ENCODE data around the gene ASIC2.

Gene ASIC2

DNA sequence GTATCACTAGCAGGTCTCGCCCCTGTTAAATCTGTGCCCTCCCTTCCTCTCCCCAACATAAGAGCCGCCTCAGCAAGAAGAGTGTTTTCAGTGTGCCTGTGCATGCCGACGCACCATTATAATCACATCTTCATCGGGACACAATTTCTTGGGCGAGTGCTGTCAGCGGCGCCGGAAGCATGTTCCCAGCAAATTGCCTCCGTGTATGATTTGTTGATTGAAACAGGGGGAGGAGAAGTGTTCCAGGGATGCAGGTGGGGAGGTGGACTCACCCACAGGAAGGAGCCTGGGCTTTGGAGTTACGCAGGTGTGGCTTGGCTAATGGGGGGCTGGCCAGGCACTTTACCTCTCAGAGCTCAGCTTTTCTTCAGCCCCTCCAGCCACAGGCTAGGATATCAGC is 247.9 kb downstream of the ASIC2 start:
- Histone ChIP-seq H3K27me3 (ENCODE audit: control insufficient read depth in 3 of 3, insufficient read depth in 3 of 3, low read depth in 1 of 3, low read length in 3 of 3) (no peaks in the 10 kb centered on the region), H3K18ac (ENCODE audit: low read length) (no peak overlapping the region), H3K4ac (ENCODE audit: low read length) (no peak overlapping the region), H2BK120ac (ENCODE audit: low read depth, low read length) (no peak overlapping the region), H2BK15ac (ENCODE audit: low read length) (no peak overlapping the region), H3K9ac (ENCODE audit: low read depth, low read length, poor library complexity) (no peak overlapping the region), H3K79me1 (ENCODE audit: low read depth, low read length) (no peaks in the 10 kb centered on the region), H3K23ac (ENCODE audit: low read depth, low read length, poor library complexity) (no peak overlapping the region), H2BK5ac (ENCODE audit: low read length) (no peak overlapping the region), H3K27ac (replicated peaks; ENCODE audit: low read length) (no peak overlapping the region), H3K14ac (ENCODE audit: low read length) (no peak overlapping the region), H3K4me2 (ENCODE audit: insufficient read depth, low read length, poor library complexity, severe bottlenecking) (no peak overlapping the region), H3K4me3 (ENCODE audit: low read length in 2 of 2) (no peak overlapping the region), H3K9me3 (replicated peaks in 1 of 2; ENCODE audit: control insufficient read depth in 2 of 2, insufficient read depth in 1 of 2, low read depth in 1 of 2, low read length in 2 of 2) (no peaks in the 10 kb centered on the region), H4K91ac (ENCODE audit: low read depth, low read length, poor library complexity) (no peak overlapping the region), H2AFZ (ENCODE audit: low read length) (no peak overlapping the region), H3K36me3 (replicated peaks in 1 of 2; ENCODE audit: control insufficient read depth in 2 of 2, insufficient read depth in 2 of 2, low read length in 2 of 2) (no peaks in the 10 kb centered on the region), H3K4me1 (ENCODE audit: control insufficient read depth in 2 of 2, insufficient read depth in 1 of 2, low read depth in 1 of 2, low read length in 2 of 2) (peaks cover 0 to 5% of the 10 kb centered on the region in 2 donors), H2AK5ac (ENCODE audit: low read depth, low read length) (no peak overlapping the region), H2BK12ac (ENCODE audit: low read length) (no peak overlapping the region), H4K8ac (ENCODE audit: low read depth, low read length) (no peak overlapping the region)
- no CpG with 5 or more reads among the region's 11 CpGs for WGBS, 2 donors (ENCODE audit: extremely low coverage in 2 of 2, insufficient read length in 2 of 2, insufficient replicate concordance in 1 of 2)
- no peak for DNase-seq (ENCODE audit: low spot score)

GRCh38 chr17:33044771-33045170 is 248.3 kb downstream of the ASIC2 start:
- H2BK15ac ChIP-seq (ENCODE audit: low read length), result no peak overlapping the region
- no peak overlapping the region for H4K91ac ChIP-seq (ENCODE audit: low read depth, low read length, poor library complexity)
- no peaks in the 10 kb centered on the region for H3K36me3 ChIP-seq (replicated peaks in 1 of 2; ENCODE audit: control insufficient read depth in 2 of 2, insufficient read depth in 2 of 2, low read length in 2 of 2)
- peaks cover 0 to 5% of the 10 kb centered on the region in 2 donors for H3K4me1 ChIP-seq (ENCODE audit: control insufficient read depth in 2 of 2, insufficient read depth in 1 of 2, low read depth in 1 of 2, low read length in 2 of 2)
- no peaks in the 10 kb centered on the region for H3K9me3 ChIP-seq (replicated peaks in 1 of 2; ENCODE audit: control insufficient read depth in 2 of 2, insufficient read depth in 1 of 2, low read depth in 1 of 2, low read length in 2 of 2)
- H3K23ac ChIP-seq (ENCODE audit: low read depth, low read length, poor library complexity), result no peak overlapping the region
- DNase-seq (ENCODE audit: low spot score), result no peak
- H3K27me3 ChIP-seq (ENCODE audit: control insufficient read depth in 3 of 3, insufficient read depth in 3 of 3, low read depth in 1 of 3, low read length in 3 of 3), result no peaks in the 10 kb centered on the region
- no CpG with 5 or more reads among the region's 3 CpGs for WGBS, 2 donors (ENCODE audit: extremely low coverage in 2 of 2, insufficient read length in 2 of 2, insufficient replicate concordance in 1 of 2)
- no peaks in the 10 kb centered on the region for H3K79me1 ChIP-seq (ENCODE audit: low read depth, low read length)
- H3K14ac ChIP-seq (ENCODE audit: low read length), result no peak overlapping the region
- H3K9ac ChIP-seq (ENCODE audit: low read depth, low read length, poor library complexity), result no peak overlapping the region
- no peak overlapping the region for H3K4me2 ChIP-seq (ENCODE audit: insufficient read depth, low read length, poor library complexity, severe bottlenecking)
- no peak overlapping the region for H2AFZ ChIP-seq (ENCODE audit: low read length)
- no peak overlapping the region for H2BK5ac ChIP-seq (ENCODE audit: low read length)
- no peak overlapping the region for H3K4me3 ChIP-seq (ENCODE audit: low read length in 2 of 2)
- H2AK5ac ChIP-seq (ENCODE audit: low read depth, low read length), result no peak overlapping the region
- no peak overlapping the region for H2BK120ac ChIP-seq (ENCODE audit: low read depth, low read length)
- no peak overlapping the region for H4K8ac ChIP-seq (ENCODE audit: low read depth, low read length)
- no peak overlapping the region for H3K4ac ChIP-seq (ENCODE audit: low read length)
- H2BK12ac ChIP-seq (ENCODE audit: low read length), result no peak overlapping the region
- no peak overlapping the region for H3K27ac ChIP-seq (replicated peaks; ENCODE audit: low read length)
- H3K18ac ChIP-seq (ENCODE audit: low read length), result no peak overlapping the region

DNA sequence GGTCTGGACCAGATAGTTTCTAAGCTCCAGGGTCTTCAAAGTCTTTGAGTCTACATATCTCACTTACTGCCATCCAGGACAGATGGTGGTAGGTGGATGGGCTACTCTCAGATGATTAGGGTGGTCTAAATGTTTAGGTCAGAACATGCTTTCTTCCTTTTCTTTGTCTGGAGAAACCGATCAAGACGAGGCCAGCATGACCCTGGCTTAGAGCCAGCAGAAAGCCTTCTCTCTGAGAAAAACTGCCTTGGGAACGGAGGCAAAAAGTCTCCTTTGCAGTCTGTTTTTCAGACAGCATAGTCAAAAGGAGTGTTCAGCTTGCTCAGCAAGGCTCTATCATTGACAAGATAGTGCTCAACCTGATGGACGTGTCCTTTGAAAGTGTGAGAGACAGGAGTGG is 252.6 kb downstream of the ASIC2 start:
- no peak overlapping the region for H3K4me3 ChIP-seq (ENCODE audit: low read length in 2 of 2)
- H3K23ac ChIP-seq (ENCODE audit: low read depth, low read length, poor library complexity), result no peak overlapping the region
- H3K4ac ChIP-seq (ENCODE audit: low read length), result no peak overlapping the region
- H3K18ac ChIP-seq (ENCODE audit: low read length), result no peak overlapping the region
- H3K27me3 ChIP-seq (ENCODE audit: control insufficient read depth in 3 of 3, insufficient read depth in 3 of 3, low read depth in 1 of 3, low read length in 3 of 3), result no peaks in the 10 kb centered on the region
- no peak overlapping the region for H4K91ac ChIP-seq (ENCODE audit: low read depth, low read length, poor library complexity)
- no peaks in the 10 kb centered on the region for H3K36me3 ChIP-seq (replicated peaks in 1 of 2; ENCODE audit: control insufficient read depth in 2 of 2, insufficient read depth in 2 of 2, low read length in 2 of 2)
- no peak overlapping the region for H3K14ac ChIP-seq (ENCODE audit: low read length)
- no peak for DNase-seq (ENCODE audit: low spot score)
- no peak overlapping the region for H2BK12ac ChIP-seq (ENCODE audit: low read length)
- H3K9ac ChIP-seq (ENCODE audit: low read depth, low read length, poor library complexity), result no peak overlapping the region
- H3K4me2 ChIP-seq (ENCODE audit: insufficient read depth, low read length, poor library complexity, severe bottlenecking), result no peak overlapping the region
- WGBS, 2 donors (ENCODE audit: extremely low coverage in 2 of 2, insufficient read length in 2 of 2, insufficient replicate concordance in 1 of 2), result no CpG with 5 or more reads among the region's 4 CpGs
- no peak overlapping the region for H4K8ac ChIP-seq (ENCODE audit: low read depth, low read length)
- no peak overlapping the region for H2BK5ac ChIP-seq (ENCODE audit: low read length)
- H2BK15ac ChIP-seq (ENCODE audit: low read length), result no peak overlapping the region
- no peaks in the 10 kb centered on the region for H3K79me1 ChIP-seq (ENCODE audit: low read depth, low read length)
- no peak overlapping the region for H2BK120ac ChIP-seq (ENCODE audit: low read depth, low read length)
- H3K4me1 ChIP-seq (ENCODE audit: control insufficient read depth in 2 of 2, insufficient read depth in 1 of 2, low read depth in 1 of 2, low read length in 2 of 2), result no peaks in the 10 kb centered on the region
- no peak overlapping the region for H3K27ac ChIP-seq (replicated peaks; ENCODE audit: low read length)
- no peak overlapping the region for H2AK5ac ChIP-seq (ENCODE audit: low read depth, low read length)
- no peak overlapping the region for H2AFZ ChIP-seq (ENCODE audit: low read length)
- no peaks in the 10 kb centered on the region for H3K9me3 ChIP-seq (replicated peaks in 1 of 2; ENCODE audit: control insufficient read depth in 2 of 2, insufficient read depth in 1 of 2, low read depth in 1 of 2, low read length in 2 of 2)

- Histone ChIP-seq H4K91ac (ENCODE audit: low read depth, low read length, poor library complexity) (no peak overlapping the region), H2BK120ac (ENCODE audit: low read depth, low read length) (no peak overlapping the region), H3K36me3 (replicated peaks in 1 of 2; ENCODE audit: control insufficient read depth in 2 of 2, insufficient read depth in 2 of 2, low read length in 2 of 2) (no peaks in the 10 kb centered on the region), H2BK12ac (ENCODE audit: low read length) (no peak overlapping the region), H3K9ac (ENCODE audit: low read depth, low read length, poor library complexity) (no peak overlapping the region), H4K8ac (ENCODE audit: low read depth, low read length) (no peak overlapping the region), H3K27ac (replicated peaks; ENCODE audit: low read length) (no peak overlapping the region), H3K23ac (ENCODE audit: low read depth, low read length, poor library complexity) (no peak overlapping the region), H2BK15ac (ENCODE audit: low read length) (no peak overlapping the region), H3K9me3 (replicated peaks in 1 of 2; ENCODE audit: control insufficient read depth in 2 of 2, insufficient read depth in 1 of 2, low read depth in 1 of 2, low read length in 2 of 2) (no peaks in the 10 kb centered on the region), H3K4me3 (ENCODE audit: low read length in 2 of 2) (no peak overlapping the region), H3K4ac (ENCODE audit: low read length) (no peak overlapping the region), H2AK5ac (ENCODE audit: low read depth, low read length) (no peak overlapping the region), H3K79me1 (ENCODE audit: low read depth, low read length) (no peaks in the 10 kb centered on the region), H3K4me1 (ENCODE audit: control insufficient read depth in 2 of 2, insufficient read depth in 1 of 2, low read depth in 1 of 2, low read length in 2 of 2) (no peaks in the 10 kb centered on the region), H2AFZ (ENCODE audit: low read length) (no peak overlapping the region), H2BK5ac (ENCODE audit: low read length) (no peak overlapping the region), H3K18ac (ENCODE audit: low read length) (no peak overlapping the region), H3K14ac (ENCODE audit: low read length) (no peak overlapping the region), H3K4me2 (ENCODE audit: insufficient read depth, low read length, poor library complexity, severe bottlenecking) (no peak overlapping the region), H3K27me3 (ENCODE audit: control insufficient read depth in 3 of 3, insufficient read depth in 3 of 3, low read depth in 1 of 3, low read length in 3 of 3) (no peaks in the 10 kb centered on the region)
- no CpG with 5 or more reads among the region's 2 CpGs for WGBS, 2 donors (ENCODE audit: extremely low coverage in 2 of 2, insufficient read length in 2 of 2, insufficient replicate concordance in 1 of 2)
- DNase-seq (ENCODE audit: low spot score), result no peak
These were observed 253.2 kb downstream of the ASIC2 start for GRCh38 chr17:33039874-33040273.

All from neuronal stem cell (in vitro differentiated cells).